HG02798 (cell line): ENCODE data around the gene BSX.

Experiments used
- ATAC-seq: cut with Tn5 transposase; IDR thresholded peaks from one replicate; pipeline ENCODE4 v1.9.1; 2021; ENCODE audit warnings: mild to moderate bottlenecking; ENCODE audit not compliant: unreplicated experiment, poor library complexity

BSX gene

GRCh38 chr11:122963961-122964360 lies 17.7 kb downstream of the BSX start:
- ATAC-seq: no peak

- ATAC-seq: no peak
Measured at GRCh38 chr11:122954455-122954854, 27.2 kb downstream of the BSX start.

- no peak for ATAC-seq
Measured at GRCh38 chr11:122951211-122951610, 30.4 kb downstream of the BSX start.

- no peak for ATAC-seq
Measured at GRCh38 chr11:122938557-122938956, 43.1 kb downstream of the BSX start.

GRCh38 chr11:122937983-122938382 lies 43.7 kb downstream of the BSX start:
- ATAC-seq: no peak

GRCh38 chr11:122933416-122933815 lies 48.2 kb downstream of the BSX start:
- no peak for ATAC-seq

GRCh38 chr11:122931510-122931909 lies 50.1 kb downstream of the BSX start:
- no peak for ATAC-seq
